Activated CD4-positive, CD25-positive, alpha-beta regulatory T cell treated with anti-CD3 and anti-CD28 coated beads, Interleukin-2, amount 50 U/mL, for 72 hours (primary cell): ENCODE measurements around the gene ATP13A3.

ENCODE experiments used
- DNase-seq: peaks from one replicate; pipeline ENCODE4 v3.0.0; 2021

The ATP13A3 gene

GRCh38 chr3:194387276-194387675, 99.5 kb downstream of the ATP13A3 start:
- no peak for DNase-seq

- DNase-seq, result no peak
Observed at GRCh38 chr3:194386648-194387047, 100.2 kb downstream of the ATP13A3 start.

GRCh38 chr3:194386066-194386465, 100.7 kb downstream of the ATP13A3 start:
- DNase-seq, result no peak

GRCh38 chr3:194384569-194385001, 102.2 kb downstream of the ATP13A3 start:
- DNase-seq, result no peak

GRCh38 chr3:194384156-194384555, 102.6 kb downstream of the ATP13A3 start:
- no peak for DNase-seq

GRCh38 chr3:194383276-194383940, 103.4 kb downstream of the ATP13A3 start:
- no peak for DNase-seq

GRCh38 chr3:194382892-194383223, 103.9 kb downstream of the ATP13A3 start:
- DNase-seq, result no peak

GRCh38 chr3:194382196-194382891, 104.5 kb downstream of the ATP13A3 start:
- DNase-seq, result no peak

GRCh38 chr3:194381460-194381875, 105.3 kb downstream of the ATP13A3 start:
- DNase-seq, result no peak

- no peak for DNase-seq
Observed at GRCh38 chr3:194380326-194380725, 106.5 kb downstream of the ATP13A3 start.

GRCh38 chr3:194379651-194380050, 107.2 kb downstream of the ATP13A3 start:
- no peak for DNase-seq

- no peak for DNase-seq
Observed at GRCh38 chr3:194379231-194379630, 107.6 kb downstream of the ATP13A3 start.

- DNase-seq, result no peak
Observed at GRCh38 chr3:194377708-194378107, 109.1 kb downstream of the ATP13A3 start.

- no peak for DNase-seq
Observed at GRCh38 chr3:194376241-194376560, 110.6 kb downstream of the ATP13A3 start.

GRCh38 chr3:194375473-194376240, 111.1 kb downstream of the ATP13A3 start:
- DNase-seq, result no peak

GRCh38 chr3:194374935-194375334, 111.9 kb downstream of the ATP13A3 start:
- no peak for DNase-seq

- DNase-seq, result no peak
Observed at GRCh38 chr3:194373899-194374298, 112.9 kb downstream of the ATP13A3 start.

- DNase-seq, result no peak
Observed at GRCh38 chr3:194373028-194373427, 113.8 kb downstream of the ATP13A3 start.

- DNase-seq, result no peak
Observed at GRCh38 chr3:194370753-194371152, 116.0 kb downstream of the ATP13A3 start.

- DNase-seq, result no peak
Observed at GRCh38 chr3:194369522-194370279, 117.1 kb downstream of the ATP13A3 start, which contains the start of gene LRRC15. TSS of gene LRRC15 (minus strand) at chr3:194369743. CDS start at chr3:194361043, 8,700 bp downstream.

- DNase-seq, result no peak
Observed at GRCh38 chr3:194368918-194369317, 117.9 kb downstream of the ATP13A3 start.

GRCh38 chr3:194367992-194368841, 118.6 kb downstream of the ATP13A3 start:
- no peak for DNase-seq
